Smooth muscle cell of the pulmonary artery (primary cell): ENCODE results near the gene RBP7. TPM values are rescaled to one million over a fixed set of nuclear protein-coding genes. Genes with fewer than 3 reads are reported as not detected.

Experiments used
- total RNA-seq: library from RNA; depleted of rRNA; stranded (reverse); fragments of >200 nt; gene quantifications from 2 replicates; pipeline ENCODE4 v1.2.3, GENCODE V29; 2014

The RBP7 gene
- 0.26 TPM in 1 of 2 replicates, not detected in the other for total RNA-seq

DNA sequence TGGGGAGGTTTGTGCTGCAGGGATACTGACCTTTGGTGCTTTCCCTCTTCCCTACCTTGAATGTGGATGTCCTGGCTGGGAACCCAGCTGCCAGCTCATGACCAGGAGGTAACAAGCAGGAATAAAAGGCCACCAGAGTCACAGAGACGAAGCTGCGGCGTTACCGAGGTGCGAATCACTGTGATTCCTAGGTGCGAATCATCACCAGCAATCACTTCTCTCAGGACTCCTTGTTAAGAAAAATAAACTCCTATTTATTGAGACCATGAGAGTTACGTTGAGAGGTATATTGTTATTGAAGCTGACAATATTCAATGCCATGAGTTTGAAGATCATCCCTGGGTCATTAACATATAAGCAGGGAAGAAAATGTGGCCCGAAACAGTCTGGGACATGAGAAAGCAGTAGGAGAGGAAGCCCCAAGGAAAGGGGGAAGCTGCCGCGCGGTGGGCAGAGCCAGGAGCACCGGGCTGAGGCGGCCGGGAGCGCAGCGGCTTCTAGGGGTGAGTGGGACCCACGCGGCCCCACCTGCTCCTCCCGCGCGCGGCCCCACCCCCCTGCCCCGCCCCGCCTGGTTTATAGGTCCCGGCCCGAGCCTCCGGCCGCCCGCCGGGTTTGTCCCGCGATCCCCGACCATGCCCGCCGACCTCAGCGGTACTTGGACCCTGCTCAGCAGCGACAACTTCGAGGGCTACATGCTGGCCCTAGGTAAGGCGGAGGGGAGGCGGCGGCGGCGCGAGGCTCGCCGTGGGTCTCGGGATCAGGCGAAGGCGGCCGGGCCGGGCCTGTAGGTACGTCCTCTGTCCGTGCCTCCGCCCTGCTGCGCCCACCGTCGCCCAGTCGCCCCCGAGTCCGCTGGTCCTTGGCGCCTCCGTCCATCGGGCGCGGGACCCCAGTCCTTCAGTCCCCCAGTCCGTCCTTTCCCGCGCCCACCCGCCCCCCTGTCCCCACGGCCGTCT is at the start of gene RBP7:
Gene RBP7, plus strand, starts transcription at position 605 of the 959 bp plus-strand sequence. Its CDS starts 31 bp downstream, at position 636.

GRCh38 chr1:10032590-10033358 is 35.7 kb downstream of the RBP7 start, which contains the start of gene UBE4B:
TSS of gene UBE4B (plus strand) at chr1:10032958. CDS start at chr1:10033671, 713 bp downstream.

Other genes starting within 250 kb of the RBP7 start
- 211 and 251 TPM in 2 replicates for gene CLSTN1, start 173.3 kb upstream of the RBP7 start, total RNA-seq
- gene CTNNBIP1, start 87.0 kb upstream of the RBP7 start, total RNA-seq = 19.5 and 23.5 TPM in 2 replicates
- 28.8 and 32.4 TPM in 2 replicates for gene LZIC, start 53.8 kb upstream of the RBP7 start, total RNA-seq
- gene NMNAT1, start 53.8 kb upstream of the RBP7 start, total RNA-seq = 18.9 and 20.7 TPM in 2 replicates
- 39.6 and 49.6 TPM in 2 replicates for gene UBE4B, start 35.7 kb downstream of the RBP7 start, total RNA-seq
- 40.4 and 41.3 TPM in 2 replicates for gene KIF1B, start 213.3 kb downstream of the RBP7 start, total RNA-seq